ENCODE measurements around the gene PRAMEF33.
"Not testable (repeated sequence)": the region's sequence is repeated elsewhere in the genome, so short reads cannot be mapped to it uniquely, and the experiment has no call there.

GRCh38 chr1:13354475-13354874, 51.1 kb downstream of the PRAMEF33 start:
- TF ChIP-seq, protein P1, sequence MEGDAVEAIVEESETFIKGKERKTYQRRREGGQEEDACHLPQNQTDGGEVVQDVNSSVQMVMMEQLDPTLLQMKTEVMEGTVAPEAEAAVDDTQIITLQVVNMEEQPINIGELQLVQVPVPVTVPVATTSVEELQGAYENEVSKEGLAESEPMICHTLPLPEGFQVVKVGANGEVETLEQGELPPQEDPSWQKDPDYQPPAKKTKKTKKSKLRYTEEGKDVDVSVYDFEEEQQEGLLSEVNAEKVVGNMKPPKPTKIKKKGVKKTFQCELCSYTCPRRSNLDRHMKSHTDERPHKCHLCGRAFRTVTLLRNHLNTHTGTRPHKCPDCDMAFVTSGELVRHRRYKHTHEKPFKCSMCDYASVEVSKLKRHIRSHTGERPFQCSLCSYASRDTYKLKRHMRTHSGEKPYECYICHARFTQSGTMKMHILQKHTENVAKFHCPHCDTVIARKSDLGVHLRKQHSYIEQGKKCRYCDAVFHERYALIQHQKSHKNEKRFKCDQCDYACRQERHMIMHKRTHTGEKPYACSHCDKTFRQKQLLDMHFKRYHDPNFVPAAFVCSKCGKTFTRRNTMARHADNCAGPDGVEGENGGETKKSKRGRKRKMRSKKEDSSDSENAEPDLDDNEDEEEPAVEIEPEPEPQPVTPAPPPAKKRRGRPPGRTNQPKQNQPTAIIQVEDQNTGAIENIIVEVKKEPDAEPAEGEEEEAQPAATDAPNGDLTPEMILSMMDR (IDR thresholded peaks at IDR 0.05): not testable (repeated sequence)
- not testable (repeated sequence) for TF ChIP-seq POLR2A (IDR thresholded peaks at IDR 0.05)
